Measurements from ENCODE around the gene UBXN7.

DNA sequence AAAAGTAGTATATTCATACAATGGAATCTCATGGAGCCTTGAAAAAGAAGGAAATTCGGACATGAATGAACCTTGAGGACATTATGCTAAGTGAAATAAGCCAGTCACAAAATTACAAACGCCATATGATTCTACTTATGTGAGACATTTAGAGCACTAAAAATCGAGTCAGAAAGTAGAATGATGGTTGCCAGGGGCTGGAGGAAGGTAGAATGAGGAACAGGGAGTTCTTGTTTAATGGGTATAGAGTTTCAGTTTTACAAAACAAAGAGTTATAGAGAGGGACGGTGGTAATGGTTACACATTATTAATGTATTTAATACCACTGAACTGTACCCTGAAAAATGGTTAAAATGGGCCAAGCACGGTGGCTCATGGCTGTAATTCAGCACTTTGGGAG is 19.5 kb downstream of the UBXN7 start:
- TF ChIP-seq POLR2AphosphoS5 (IDR thresholded peaks at IDR 0.05; ENCODE audit: borderline replicate concordance, low read depth, low read length) (no peak), EZH2 (IDR thresholded peaks at IDR 0.05) (no peak)

Data from SK-N-MC (cell line).